Muscle of leg (tissue), 11 donors: ENCODE data around the gene PFKFB4. TPM values are rescaled to one million over a fixed set of nuclear protein-coding genes. Genes with fewer than 3 reads are reported as not detected.
"Not testable (repeated sequence)": the region's sequence is repeated elsewhere in the genome, so short reads cannot be mapped to it uniquely, and the experiment has no call there.

ENCODE experiments used
- DNase-seq: peaks from one replicate; pipeline ENCODE4 v3.0.0; 2013
- H3K27ac ChIP-seq: one replicate; pipeline ENCODE4 v1.5.1; 2013; ENCODE audit warnings: mild to moderate bottlenecking, low read length, control low read depth
- H3K27me3 ChIP-seq: one replicate; pipeline ENCODE4 v1.6.1; 2013; ENCODE audit warnings: low read length; ENCODE audit not compliant: control insufficient read depth, insufficient read depth
- H3K36me3 ChIP-seq: one replicate; pipeline ENCODE4 v1.6.1; 2013; ENCODE audit warnings: low read length; ENCODE audit not compliant: control insufficient read depth, insufficient read depth
- H3K4me1 ChIP-seq: one replicate; pipeline ENCODE4 v1.6.1; 2013; ENCODE audit warnings: low read length; ENCODE audit not compliant: control insufficient read depth, insufficient read depth
- H3K4me3 ChIP-seq: one replicate; pipeline ENCODE4 v1.5.1; 2013; ENCODE audit warnings: low read length, control low read depth
- H3K9me3 ChIP-seq: replicated peaks from 2 replicates; pipeline ENCODE4 v1.6.1; 2013; ENCODE audit warnings: low read depth, low read length; ENCODE audit not compliant: control insufficient read depth
- WGBS: methylation state at CpG from one replicate; pipeline ENCODE4 v1.1.5; 2013; ENCODE audit warnings: missing lambda C conversion rate; ENCODE audit not compliant: insufficient coverage; 5-methylcytosine and 5-hydroxymethylcytosine counted together
- polyA plus RNA-seq, 8 donors: library from polyadenylated mRNA; unstranded; fragments of 120-200 nt; gene quantifications; one replicate each; pipeline versions ENCODE4 v1.2.1 to v1.2.3, GENCODE V29; 2013; ENCODE audit warnings: inconsistent platforms in 1 of 8, low replicate concordance in 1 of 8; ENCODE audit not compliant: insufficient read length in 8 of 8, insufficient read depth in 1 of 8
- total RNA-seq: library from RNA; stranded (reverse); fragments of 120-200 nt; gene quantifications from one replicate; pipeline ENCODE4 v1.2.4, GENCODE V29; 2013

PFKFB4 gene
- total and polyA plus RNA-seq, 9 donors: 3.7 to 5.9 (median 4.8) TPM

DNA sequence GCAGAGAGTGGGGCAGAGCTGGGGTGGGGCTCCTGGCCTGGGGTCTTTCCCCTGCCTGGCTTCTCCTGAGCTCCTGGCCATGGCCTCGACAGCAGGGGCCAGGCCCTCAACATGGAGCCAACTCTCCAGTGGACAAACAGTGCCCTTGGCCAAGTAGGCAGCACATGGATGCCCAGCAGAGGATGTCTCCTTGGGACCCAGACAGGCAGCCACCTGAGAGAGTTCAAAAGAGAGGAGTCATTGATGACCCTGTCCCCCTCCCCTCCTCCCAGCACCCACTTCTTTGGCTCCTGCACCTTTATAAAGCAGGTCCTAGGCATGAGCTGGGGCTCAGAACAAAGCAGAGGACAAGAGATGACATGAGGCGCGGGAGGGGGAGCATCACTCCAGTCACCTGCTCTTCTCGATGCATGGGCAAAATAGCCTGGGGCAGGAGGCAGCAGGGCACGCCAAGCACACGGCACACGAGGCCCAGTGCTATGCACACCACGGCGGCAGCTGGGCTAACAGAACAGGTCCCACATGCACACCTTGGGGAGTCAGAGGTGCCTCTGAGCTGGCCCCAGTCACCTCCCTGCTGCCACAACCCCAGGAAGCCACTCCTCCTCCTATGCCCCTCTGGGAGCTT is 80.1 kb downstream of the PFKFB4 start:
- Histone ChIP-seq H3K4me1 (peaks cover 17% of the 10 kb centered on the region), H3K9me3 (no peaks in the 10 kb centered on the region), H3K4me3 (no peak overlapping the region), H3K27me3 (no peaks in the 10 kb centered on the region), H3K36me3 (no peaks in the 10 kb centered on the region), H3K27ac (no peak overlapping the region)
- DNase-seq: no peak
- WGBS: 82% methylated on average over 9 of the region's 9 CpGs

DNA sequence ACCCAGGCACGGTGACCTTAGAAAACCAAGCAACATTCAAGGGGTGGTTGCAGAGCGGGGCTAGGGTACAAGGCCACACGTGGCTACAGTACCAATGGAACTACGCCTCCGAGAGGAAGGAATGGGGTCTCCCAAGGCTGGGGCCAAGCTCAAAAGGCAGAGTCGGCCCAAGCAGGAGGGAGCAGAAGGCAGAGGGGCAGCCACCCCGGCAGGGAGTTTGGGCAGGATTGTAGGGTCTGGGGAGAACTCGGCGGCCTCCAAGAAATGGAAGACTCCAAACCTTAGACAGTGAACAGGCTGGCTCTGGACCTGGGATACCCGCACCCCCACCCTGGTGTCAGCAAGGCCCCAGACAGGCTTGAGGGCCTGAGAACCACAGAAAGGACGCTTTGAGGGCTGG is 81.4 kb downstream of the PFKFB4 start:
- DNase-seq: no peak
- WGBS: 81% methylated on average over 7 of the region's 11 CpGs
- Histone ChIP-seq H3K9me3 (no peaks in the 10 kb centered on the region), H3K27ac (no peak overlapping the region), H3K36me3 (peaks cover 2% of the 10 kb centered on the region), H3K4me1 (peaks cover 27% of the 10 kb centered on the region), H3K27me3 (no peaks in the 10 kb centered on the region), H3K4me3 (no peak overlapping the region)

DNA sequence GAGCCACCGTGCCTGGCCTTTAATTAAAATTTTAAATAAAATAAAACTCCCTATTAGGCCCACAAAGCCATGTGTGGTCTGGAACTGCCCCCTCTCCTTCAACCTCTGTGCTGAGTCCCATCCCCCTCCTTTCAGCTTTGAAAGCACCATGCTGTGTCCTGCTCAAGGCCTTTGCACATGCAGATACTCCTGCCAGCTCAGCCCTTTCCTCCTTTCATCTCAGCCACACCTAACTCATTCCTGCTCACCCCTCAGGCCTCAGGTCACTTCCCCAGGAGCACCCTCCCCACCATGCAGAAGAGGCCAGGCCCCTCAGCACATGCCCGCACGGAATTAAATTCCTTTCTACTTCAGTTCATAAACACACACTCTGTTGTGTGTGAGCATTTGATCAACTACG is 82.0 kb downstream of the PFKFB4 start:
- Histone ChIP-seq H3K27me3 (no peaks in the 10 kb centered on the region), H3K27ac (no peak overlapping the region), H3K36me3 (peaks cover 8% of the 10 kb centered on the region), H3K4me1 (peaks cover 32% of the 10 kb centered on the region), H3K9me3 (no peaks in the 10 kb centered on the region), H3K4me3 (no peak overlapping the region)
- no peak for DNase-seq
- WGBS: 60% methylated on average over 1 of the region's 4 CpGs

DNA sequence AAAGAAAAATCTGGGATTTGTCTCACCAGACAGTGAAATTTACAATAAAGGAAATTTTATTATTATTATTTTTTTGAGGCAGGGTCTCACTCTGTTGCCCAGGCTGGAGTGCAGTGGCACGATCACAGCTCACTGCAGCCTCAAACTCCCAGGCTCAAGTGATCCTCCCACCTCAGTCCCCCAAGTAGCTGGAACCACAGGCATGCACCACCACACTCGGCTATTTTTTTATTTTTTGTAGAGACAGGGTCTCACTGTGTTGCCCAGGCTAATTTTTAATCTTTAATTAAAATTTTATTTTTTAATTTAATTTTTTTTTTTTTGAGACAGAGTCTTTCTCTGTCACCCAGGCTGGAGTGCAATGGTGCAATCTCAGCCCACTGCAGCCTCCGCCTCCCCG is 82.6 kb downstream of the PFKFB4 start:
- Histone ChIP-seq H3K36me3 (peaks cover 14% of the 10 kb centered on the region), H3K4me1 (peaks cover 38% of the 10 kb centered on the region)
- not testable (repeated sequence) for H3K9me3 ChIP-seq, H3K4me3 ChIP-seq, H3K27me3 ChIP-seq, DNase-seq, H3K27ac ChIP-seq
- no CpG with 5 or more reads among the region's 4 CpGs for WGBS

DNA sequence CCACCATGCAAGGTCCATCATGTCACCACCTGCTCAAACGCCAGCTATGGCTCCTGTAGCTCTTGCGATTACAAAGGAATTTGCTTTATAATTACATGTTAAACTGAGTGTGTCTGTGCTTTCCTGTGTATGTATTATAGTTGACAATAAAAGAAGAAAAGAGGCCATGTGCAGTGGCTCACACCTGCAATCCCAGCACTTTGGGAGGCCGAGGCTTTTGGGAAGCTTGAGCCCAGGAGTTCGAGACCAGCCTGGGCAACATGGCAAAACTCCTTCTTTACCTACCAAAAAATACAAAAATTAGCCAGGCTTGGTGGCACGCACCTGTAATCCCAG is 83.0 kb downstream of the PFKFB4 start:
- H3K4me1 ChIP-seq: peaks cover 43% of the 10 kb centered on the region
- no peak for DNase-seq

DNA sequence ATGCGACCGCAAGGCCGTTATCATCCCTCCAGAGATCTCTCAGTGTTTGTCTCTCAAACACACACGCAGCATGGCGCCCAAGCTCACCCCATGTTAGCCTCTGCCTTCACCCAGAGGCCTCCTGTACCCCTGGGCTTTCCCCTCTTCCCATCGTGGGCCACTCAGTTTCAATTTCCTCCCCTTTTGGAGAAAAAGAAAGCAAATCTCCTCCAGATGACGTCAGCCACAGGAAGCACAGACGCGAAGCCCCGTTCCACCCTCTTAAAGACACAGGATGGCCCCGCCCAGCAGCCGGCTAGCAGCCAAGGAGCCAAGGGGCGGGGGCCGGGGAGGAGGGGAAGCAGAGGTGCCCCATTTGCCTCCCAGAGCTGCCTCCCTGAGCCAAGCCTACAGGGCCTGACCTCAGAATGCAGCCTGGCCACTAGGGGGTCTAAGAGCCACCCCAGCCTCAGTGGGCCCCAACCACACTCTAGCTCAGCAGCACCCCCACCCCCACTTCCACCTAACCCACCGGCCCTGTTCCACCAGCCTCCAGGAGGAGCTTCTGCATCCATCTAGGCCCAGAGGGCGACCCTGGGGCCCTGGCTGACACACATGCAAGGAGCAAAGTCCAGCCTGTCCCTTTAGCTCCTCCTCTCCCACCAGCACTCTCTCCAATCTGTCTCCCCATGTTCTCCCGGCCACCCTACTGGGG is 83.5 kb downstream of the PFKFB4 start:
- 2% methylated on average over 16 of the region's 17 CpGs for WGBS
- Histone ChIP-seq H3K27ac (peak overlapping the region; percentile 100), H3K9me3 (no peaks in the 10 kb centered on the region), H3K4me1 (peaks cover 48% of the 10 kb centered on the region), H3K4me3 (peak overlapping the region; percentile 73), H3K27me3 (no peaks in the 10 kb centered on the region), H3K36me3 (peaks cover 24% of the 10 kb centered on the region)
- DNase-seq: peak; percentile 97

More for the DNA sequence above, 83.0 kb downstream of the PFKFB4 start:
- H3K27me3 ChIP-seq: no peaks in the 10 kb centered on the region
- no peak overlapping the region for H3K4me3 ChIP-seq
- H3K9me3 ChIP-seq: no peaks in the 10 kb centered on the region
- peaks cover 19% of the 10 kb centered on the region for H3K36me3 ChIP-seq
- peak overlapping the region; percentile 100 for H3K27ac ChIP-seq
- 83% methylated on average over 1 of the region's 5 CpGs for WGBS

DNA sequence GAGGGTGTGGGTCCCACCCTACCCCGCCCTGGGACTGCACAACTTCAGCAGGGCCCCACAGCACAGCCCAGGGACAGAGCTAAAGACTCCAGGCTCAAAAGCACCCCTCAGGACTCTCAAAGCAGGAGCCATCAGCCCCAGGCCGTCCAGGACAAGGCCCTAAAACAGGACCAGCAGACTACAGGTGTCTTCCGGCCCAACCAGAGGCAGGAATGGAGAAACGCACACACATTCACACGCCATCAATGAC is 84.0 kb downstream of the PFKFB4 start:
- H3K27ac ChIP-seq: peak overlapping the region; percentile 100
- 0% methylated on average over 4 of the region's 5 CpGs for WGBS
- no peaks in the 10 kb centered on the region for H3K27me3 ChIP-seq
- H3K9me3 ChIP-seq: no peaks in the 10 kb centered on the region
- H3K36me3 ChIP-seq: peaks cover 28% of the 10 kb centered on the region
- H3K4me3 ChIP-seq: peak overlapping the region; percentile 73
- peaks cover 53% of the 10 kb centered on the region for H3K4me1 ChIP-seq
- DNase-seq: no peak

DNA sequence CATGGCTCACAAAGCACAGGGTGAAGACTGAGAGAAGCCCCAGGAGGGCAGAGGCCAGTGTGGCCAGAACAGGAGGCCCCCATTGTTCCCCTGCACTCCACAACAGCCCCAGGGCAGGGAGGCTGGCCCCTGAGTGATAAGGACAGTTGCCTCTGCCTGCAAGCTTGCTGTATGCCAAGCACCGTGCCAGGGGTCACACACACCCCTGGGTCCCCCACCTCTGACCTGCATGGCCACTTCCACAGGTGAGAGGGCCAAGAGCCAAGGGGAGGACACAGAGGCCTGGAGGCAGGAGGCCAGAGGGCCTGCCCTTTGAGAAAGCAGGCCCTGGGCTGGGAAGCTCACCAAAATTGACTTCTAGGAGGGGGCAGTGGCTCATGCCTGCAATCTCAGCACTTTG is 86.3 kb downstream of the PFKFB4 start:
- WGBS: 73% methylated on average over 1 of the region's 1 CpG
- peak overlapping the region; percentile 42 for H3K27ac ChIP-seq
- no peak overlapping the region for H3K4me3 ChIP-seq
- no peaks in the 10 kb centered on the region for H3K27me3 ChIP-seq
- peaks cover 76% of the 10 kb centered on the region for H3K4me1 ChIP-seq
- H3K36me3 ChIP-seq: peaks cover 39% of the 10 kb centered on the region
- no peaks in the 10 kb centered on the region for H3K9me3 ChIP-seq
- DNase-seq: no peak

DNA sequence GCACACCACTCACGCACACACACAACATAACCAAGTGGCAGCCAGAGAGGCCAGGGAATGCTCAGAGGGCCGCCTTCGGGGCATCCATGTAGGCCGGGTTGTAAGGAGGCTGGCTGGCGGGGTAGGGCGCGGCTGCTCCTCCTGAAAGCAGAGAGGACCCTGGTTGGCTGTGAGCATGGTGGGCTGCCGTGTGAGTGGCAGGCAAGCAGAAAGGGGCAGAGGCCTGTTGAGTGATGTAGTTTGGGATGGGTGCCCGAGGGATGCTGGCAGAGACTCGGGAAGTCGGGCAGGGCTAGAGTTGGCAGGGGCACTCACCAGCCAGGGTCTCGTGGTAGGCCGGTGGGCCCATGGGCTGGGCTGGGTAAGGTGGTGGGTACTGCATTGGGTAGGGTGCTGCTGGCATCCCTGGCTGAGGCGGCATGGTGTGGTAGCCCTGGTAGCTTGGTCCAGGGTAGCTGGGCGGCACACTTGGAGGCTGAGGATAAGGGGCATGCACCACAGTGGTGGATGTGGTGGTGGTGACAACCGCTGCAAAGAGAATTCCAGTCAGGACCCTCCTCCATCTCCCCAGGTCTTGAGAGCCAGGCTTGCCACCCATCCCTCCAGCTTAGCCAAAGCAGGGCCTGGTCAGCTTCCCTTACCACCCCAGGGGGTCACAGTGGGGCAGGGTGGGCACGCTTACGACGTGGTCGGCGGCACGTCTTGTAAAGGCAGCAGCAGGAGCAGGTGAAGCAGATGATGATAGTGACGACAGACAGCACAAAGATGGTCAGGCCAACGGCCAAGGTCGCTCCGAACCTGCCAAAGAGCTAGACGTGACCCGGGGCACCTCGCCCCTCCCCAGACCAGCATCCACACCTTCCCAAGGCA is 87.3 kb downstream of the PFKFB4 start:
- H3K27me3 ChIP-seq: no peaks in the 10 kb centered on the region
- H3K4me1 ChIP-seq: peaks cover 85% of the 10 kb centered on the region
- H3K4me3 ChIP-seq: no peak overlapping the region
- peaks cover 46% of the 10 kb centered on the region for H3K36me3 ChIP-seq
- no peak for DNase-seq
- 84% methylated on average over 14 of the region's 29 CpGs for WGBS
- no peaks in the 10 kb centered on the region for H3K9me3 ChIP-seq
- no peak overlapping the region for H3K27ac ChIP-seq

DNA sequence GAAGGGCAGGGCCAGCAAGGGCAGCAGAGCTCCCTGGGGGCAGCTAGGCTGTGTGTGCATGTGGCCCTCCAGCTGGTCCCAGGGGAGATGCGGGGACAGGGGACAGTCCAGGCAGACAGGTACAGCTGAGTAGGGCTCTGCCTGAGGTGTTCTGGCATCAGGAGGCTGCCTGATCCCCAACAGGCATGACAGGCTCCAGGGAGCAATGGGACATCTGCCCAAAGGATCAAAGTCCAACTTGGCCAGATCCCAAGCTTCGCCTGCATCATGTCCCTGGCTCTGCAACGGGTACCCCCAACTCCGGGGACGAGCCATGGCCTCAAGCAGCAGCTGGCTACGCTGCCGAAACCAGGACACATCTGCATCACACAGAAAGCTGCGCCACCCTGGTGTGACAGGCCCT is 88.3 kb downstream of the PFKFB4 start:
- Histone ChIP-seq H3K4me3 (no peak overlapping the region), H3K4me1 (peaks cover 81% of the 10 kb centered on the region), H3K27me3 (no peaks in the 10 kb centered on the region), H3K36me3 (peaks cover 54% of the 10 kb centered on the region), H3K27ac (peak overlapping the region; percentile 6), H3K9me3 (no peaks in the 10 kb centered on the region)
- no peak for DNase-seq
- 61% methylated on average over 7 of the region's 8 CpGs for WGBS
